IPS-NIHi7 (cell line): ENCODE results near the gene PGLYRP3.
A peak's percentile ranks its signal among the peaks of the same experiment; 100 is the strongest.
"Not testable (repeated sequence)": the region's sequence is repeated elsewhere in the genome, so short reads cannot be mapped to it uniquely, and the experiment has no call there.

ENCODE experiments used
- DNase-seq: peaks from one replicate; pipeline ENCODE4 v3.0.0; 2012; ENCODE audit warnings: mixed read lengths; ENCODE audit errors: extremely low spot score

PGLYRP3 gene

DNA sequence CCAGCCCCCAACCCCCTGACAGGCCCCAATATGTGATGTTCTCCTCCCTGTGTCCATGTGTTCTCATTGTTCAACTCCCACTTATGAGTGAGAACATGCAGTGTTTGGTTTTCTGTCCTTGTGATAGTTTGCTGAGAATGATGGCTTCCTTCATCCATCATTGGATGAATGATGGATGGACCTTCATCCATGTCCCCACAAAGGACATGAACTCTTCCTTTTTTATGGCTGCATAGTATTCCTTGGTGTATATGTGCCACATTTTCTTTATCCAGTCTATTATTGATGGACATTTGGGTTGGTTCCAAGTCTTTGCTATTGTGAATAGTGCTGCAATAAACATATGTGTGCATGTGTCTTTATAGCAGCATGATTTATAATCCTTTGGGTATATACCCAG lies 1.6 kb upstream of the PGLYRP3 start:
- DNase-seq, result not testable (repeated sequence)

DNA sequence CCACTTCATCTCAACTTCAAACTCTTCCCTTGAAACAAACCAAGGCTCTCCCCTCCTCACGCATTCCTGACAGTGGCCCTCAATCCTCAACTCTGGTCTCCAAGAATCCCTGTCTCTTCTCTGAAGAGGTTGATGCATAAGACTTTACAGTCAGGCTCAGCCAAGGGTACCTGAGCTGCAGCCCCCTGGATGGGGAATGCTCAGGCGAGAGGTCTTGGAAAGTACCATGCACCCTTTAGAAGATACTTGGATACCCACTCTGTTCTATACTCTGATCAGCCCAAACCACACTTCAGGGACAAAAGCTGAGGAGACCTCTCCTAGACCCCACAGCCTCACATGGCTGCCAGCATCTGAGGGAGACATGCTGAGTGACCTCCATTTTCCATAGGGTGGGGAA lies 536 bp upstream of the PGLYRP3 start:
- DNase-seq, result no peak

DNA sequence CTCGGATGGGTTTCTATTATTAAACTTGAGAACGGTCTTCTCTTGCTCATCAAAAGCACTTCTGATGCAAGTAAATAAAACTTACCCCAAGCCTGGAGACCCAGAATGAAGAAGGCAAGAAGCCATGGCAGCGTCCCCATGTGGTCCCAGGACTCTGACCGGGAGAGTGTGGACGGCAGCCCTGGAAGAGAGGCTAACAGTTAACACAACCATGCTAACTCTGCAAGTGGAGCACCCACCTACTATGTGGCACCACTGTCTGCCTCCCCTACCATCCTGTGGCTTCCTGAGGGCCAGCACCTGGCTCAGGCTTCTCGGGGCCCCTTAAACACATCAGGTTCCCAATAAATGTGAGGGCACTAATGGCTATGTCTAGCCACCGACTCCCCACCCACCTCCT lies 2.2 kb downstream of the PGLYRP3 start:
- DNase-seq, result no peak

DNA sequence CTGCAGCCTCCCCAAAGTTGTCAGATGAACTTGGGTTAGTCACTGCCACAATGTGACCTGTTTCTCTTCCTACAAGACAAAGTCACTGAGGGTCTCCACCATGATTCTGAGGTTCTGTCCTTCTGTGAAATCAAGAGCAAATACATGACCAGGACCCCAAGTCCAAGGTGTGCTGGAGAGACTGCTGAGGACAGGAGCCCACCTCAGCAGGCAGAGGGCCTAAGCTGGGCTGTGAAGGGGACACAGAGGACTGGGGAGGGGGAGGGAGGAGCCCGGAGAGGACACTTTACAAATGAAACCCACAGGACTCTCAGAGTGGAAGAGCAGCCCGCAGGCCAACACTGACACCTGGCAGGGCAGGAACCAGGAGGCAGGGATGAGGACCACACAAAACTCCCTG lies 3.3 kb downstream of the PGLYRP3 start:
- no peak for DNase-seq

DNA sequence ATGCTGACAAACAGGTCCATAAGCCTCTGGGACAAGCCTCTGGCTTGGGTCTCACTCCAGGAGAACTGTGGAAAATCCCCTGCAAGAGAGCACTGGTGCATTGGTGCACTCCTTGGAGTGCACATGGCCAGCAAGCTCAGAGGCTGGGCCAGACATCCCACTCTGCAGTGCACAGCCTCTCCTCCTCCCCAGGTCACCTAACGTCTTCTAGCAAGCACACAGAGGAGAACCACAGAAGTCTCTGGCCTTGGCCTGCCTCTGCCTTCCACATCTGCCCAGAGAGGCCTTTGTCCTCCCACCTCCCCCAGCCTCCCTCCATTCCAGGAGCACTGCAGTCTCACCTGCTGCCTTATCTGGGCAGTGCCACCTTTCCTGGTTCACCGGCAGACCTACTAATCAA lies 4.2 kb downstream of the PGLYRP3 start:
- no peak for DNase-seq

DNA sequence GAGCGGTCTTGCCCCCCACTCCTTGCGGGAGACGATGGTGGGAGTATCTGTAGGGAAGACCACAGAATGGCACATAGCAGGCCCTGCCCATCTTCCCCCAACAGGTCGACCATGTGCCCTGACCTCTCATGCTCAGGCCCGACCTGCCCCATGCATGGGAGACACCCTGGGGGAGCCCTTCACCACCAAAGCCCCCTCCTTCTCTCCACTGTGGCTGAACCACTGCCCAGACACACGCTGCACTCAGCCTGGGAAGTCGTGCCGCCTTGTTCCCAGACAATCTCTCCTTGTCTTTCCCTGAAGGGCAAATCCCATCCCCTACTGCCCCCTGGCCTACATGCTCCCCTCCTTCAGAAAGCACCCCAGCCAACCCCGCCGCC lies 5.5 kb downstream of the PGLYRP3 start:
- no peak for DNase-seq

DNA sequence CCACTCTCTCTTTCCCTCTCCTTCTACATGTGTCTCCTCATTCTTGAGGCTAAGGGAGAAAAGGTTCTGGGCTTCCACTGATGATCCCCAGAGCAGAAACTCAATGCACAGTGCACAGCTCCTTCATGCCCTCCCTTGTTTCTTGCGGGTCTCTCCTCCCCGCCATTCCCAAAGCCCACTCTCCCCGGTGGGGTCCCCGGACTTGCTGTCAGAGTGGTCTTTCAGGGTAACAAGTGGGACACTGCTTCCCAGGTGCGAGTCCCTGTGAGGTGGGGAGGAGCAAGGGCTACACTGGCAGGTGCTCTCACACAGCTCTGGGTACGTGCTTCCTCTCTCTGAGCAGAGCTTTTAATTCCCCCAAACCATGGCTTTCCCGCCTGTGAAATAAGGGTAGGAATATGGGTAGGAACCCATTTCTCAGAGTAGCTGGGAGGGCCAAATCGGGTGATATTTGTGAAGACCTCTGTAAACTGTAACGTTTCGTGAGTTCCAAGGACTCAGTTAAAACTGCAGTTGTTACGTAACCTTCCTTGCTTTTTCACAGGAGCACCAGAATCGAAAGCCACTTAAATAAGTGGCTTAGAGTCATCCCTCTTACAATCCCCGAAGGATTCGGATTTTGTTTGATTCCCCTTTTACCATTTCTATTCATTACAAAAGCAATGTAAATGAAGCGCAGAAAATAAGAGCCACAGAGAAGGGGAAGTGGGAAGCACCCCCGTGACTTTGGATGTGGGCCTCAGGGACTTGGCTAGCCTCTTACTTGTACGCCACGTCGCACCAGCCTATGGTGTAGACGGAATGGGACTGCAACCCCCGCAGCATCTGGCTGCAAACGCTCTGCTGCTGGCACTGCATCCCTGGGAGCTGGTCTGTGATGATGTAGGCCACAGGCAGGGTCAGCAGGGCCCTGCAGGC lies 6.2 kb downstream of the PGLYRP3 start:
- DNase-seq, result no peak

DNA sequence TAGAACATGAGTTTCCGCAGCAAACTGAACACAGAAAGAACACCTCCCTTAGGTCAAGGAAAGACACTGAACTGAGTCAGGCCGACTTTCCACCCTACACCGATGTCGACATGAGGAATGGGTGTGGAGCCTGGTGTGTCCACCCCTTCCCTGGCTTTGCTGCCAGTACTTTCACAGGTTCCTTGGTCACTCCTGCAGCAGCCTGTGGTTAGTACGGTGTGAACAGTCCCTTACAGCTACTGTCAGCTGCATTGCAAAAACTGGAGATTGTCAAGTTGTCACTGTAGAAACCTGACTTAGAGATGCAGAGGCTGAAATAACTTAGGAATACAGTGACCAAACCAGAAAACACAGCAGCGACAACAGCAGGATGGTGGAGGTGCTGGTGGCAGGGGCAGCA lies 7.1 kb downstream of the PGLYRP3 start:
- DNase-seq, result no peak

DNA sequence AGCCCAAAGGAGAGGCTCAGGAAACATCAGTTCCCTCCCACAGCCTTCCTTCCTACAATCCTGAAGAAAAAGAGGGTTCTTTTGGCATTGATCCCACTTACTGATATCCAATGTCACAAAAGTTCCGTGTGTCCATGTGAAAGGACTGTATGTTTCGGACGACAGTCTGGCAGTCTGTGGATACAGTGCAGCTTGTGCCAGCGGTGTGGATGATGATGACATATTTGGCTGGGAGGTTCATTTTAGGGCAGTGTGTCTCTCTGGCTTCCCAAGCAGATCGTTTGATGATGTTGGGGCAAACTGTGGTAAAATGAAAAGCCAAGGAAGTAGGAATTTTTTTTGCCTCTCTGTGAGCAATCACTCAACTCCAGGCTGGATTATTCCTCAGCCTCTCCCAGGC lies 10.4 kb downstream of the PGLYRP3 start:
- no peak for DNase-seq

DNA sequence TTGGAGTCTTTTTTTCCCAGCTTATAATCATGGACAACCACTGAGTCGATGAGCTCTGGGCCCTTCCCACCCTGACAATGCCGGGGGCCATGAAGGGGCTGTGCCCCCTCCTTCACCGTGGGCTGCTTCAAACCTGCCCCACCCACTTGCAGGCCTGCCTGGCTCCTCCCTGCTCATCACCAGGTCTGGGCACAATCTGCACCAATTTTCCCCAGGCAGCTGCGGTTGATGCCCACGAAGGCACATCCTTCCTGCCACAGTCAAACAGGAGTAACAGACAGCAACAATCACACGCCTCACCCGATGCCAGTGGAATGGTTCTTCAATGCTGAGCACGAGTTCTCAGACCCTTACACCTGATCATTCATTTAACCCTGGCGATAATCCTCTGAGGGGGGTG lies 18.9 kb downstream of the PGLYRP3 start:
- DNase-seq, result no peak

DNA sequence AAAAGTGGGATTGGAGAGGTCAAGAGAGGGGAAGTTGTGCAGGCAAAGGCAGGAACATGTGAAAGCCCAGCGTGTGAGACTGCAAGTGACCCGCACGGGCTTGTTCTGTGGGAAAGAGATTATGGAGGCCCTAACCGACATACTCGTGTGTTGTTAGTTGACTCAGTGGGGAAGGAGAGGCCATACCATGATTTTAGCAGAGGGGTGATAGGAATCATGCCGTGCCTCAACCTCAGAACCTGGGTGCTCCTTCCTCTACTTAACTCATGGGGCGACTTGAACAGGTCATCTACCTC lies 19.3 kb downstream of the PGLYRP3 start:
- DNase-seq, result no peak

DNA sequence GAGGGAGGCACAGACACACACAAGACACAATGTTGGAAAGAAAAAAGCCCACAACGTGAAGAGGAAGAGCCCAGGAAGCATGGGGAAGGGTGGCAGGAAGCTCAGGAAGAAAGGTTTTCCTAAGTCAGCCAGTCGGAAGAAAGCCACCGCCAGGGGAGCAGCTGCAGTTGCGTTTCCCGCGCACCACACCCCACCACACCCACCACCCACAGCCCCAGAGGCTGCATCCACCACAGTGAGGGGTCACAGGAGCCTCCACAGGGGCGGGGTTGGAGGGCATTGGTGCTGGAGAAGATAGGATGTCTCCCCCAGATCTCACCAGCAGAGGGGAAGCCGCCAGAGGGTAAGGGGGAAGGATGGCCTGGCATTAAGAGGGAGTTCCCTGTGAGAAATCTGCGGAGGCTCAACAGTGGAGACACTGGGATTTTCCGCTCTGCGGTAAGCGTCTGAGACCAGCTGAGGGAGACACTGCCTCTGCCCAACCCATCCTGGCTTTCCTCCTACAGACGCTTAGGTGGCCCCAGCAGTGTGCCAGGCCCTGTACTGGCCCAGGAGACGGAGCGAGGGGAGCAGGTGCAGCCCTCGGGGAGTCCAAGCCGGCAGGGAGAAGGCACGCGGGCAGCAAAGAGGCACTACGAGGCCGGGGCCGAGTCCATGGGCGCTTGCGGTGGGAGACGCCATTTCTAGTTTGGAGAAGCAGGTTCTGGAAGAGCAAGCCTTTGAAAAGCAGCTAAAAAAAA lies 19.8 kb downstream of the PGLYRP3 start:
- peak; percentile 47 for DNase-seq

DNA sequence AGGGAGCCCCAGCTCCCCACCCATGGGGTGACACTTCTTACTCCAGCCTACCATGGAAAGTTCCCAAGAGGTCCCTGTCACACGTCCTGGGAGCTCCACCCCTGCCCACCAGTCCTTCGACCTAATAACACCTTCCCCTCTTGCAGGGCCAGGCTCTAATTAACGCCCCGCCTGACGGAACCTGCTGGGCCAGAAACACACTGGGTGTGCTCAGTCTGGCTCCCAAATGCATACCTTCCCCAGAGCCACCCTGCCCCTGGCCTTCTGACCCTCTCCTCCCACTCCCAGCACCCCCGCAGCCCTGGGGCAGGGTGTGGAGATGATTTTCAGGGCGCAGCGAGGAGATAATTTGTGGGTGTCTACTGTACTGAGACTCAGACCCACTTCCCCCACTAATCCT lies 20.6 kb downstream of the PGLYRP3 start:
- DNase-seq, result no peak

DNA sequence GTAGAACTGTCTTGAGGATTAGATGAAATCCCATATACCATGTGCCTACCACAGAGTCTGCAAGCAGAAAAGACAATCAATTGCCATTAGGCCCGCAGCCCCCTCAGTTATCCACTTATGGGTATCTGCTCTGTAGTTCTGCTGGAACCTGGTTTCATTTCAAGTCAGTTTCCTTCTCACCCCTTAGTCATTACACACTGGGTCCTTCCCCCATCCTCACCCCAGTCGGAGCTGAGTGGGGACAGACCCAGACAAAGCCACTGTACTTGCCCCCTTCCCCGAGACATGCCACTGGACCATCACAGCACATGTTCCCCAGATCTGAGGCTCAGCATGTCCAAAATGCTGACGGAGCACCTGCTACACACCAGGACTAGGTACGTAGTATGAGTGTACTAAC lies 21.2 kb downstream of the PGLYRP3 start:
- no peak for DNase-seq

DNA sequence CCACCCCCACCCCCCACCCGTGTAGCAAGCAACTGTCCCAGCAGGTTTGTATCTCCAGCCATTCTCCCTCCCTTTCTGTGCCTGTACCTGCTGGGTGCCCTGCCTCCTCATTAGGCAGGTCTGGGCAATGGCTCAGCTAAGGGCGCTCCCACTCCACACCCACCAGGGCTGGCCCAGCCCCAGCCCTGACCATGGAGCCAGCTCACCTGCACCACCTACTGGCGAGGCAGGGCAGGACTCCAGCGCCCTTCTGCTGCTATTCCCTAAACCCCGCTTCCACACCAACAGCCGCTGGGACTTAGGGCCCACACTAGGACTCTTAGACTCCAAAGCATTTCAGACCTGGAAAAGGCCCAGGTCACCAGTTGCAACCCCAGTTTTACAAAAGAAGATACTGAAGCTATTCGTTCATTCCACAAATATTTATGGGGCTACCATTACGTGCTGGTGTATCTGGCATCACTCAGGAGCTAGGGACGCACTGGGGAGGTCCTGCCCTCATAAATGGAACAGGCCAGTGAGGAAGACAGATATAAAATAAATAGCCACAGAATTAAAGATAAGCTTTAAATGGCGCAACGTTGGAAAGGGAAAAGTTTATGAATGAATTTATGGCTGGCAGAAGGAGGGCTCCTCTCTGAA lies 24.0 kb downstream of the PGLYRP3 start:
- peak; percentile 89 for DNase-seq

DNA sequence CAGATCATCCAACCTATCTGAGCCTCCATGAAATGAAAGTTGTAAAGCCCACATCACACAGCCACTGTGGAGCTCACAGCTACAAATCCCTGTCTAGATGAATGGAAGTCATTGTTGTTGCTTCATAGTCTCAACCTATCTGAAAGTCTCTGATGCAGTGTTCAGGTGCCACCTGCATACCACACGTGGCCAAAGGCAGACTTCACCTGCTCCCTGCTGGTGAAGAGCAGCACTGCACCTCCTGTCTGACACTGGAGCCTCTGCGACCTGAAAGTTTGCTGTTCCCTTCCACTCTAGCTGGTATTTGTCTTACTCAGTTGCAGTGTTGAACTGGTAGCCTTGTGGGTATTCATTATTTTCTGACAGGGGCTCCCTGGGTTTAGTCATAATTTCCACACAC lies 34.9 kb downstream of the PGLYRP3 start:
- DNase-seq, result peak; percentile 79

DNA sequence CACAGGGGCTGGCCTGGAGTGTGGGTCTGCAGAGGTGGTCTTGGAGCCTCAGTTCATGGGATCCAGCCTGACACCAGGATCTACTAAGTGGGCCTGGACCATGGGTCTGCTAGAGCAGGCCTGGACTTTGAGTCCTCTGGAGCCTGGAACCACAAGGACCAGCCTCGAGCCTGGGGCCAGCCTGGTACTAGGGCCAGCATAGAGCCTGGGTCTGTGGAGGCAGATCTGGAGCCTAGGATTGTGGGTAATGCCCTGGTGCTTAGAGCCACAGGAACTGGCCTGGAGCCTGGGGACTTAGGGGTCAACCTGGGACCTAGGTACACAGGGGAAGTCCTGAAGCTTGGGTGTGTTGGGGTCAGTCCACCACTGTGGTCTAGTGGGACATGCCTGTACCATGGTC lies 40.6 kb downstream of the PGLYRP3 start:
- no peak for DNase-seq

DNA sequence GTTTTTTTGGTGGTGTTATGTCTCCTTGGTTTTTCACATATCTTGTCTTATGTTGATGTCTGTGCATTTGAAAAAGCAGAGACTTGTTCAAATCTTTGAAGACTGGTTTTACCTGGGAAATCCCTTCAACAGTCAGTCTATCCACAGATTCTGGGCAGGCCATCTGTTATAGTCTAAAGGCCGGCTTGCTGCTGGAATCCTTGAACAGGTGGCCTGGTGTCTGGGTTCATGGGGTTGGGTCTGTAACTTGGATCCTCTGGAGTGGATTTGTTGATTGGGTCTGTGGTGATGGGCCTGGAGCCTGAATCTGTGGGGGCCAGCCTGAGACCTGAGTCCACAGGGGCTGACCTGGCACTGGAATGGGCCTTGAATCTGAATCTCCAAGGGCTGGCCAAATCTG lies 41.0 kb downstream of the PGLYRP3 start:
- no peak for DNase-seq

DNA sequence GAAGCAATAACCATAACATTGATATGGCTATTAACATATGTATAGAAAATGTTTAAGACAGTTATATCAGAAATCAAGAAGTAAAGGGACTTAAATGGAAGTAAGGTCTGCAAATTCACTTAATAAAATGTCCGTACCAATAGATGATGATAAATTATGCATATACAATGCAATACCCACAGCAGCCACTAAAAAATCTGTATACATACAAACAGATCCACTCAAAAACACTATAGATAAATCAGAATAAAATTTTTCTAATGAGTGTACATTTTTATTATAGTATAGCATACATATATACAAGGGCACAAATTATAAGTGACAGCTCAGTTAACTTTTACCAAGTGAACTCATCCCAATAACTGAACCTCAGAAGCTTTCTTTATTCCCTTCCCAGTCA lies 47.3 kb downstream of the PGLYRP3 start:
- no peak for DNase-seq

DNA sequence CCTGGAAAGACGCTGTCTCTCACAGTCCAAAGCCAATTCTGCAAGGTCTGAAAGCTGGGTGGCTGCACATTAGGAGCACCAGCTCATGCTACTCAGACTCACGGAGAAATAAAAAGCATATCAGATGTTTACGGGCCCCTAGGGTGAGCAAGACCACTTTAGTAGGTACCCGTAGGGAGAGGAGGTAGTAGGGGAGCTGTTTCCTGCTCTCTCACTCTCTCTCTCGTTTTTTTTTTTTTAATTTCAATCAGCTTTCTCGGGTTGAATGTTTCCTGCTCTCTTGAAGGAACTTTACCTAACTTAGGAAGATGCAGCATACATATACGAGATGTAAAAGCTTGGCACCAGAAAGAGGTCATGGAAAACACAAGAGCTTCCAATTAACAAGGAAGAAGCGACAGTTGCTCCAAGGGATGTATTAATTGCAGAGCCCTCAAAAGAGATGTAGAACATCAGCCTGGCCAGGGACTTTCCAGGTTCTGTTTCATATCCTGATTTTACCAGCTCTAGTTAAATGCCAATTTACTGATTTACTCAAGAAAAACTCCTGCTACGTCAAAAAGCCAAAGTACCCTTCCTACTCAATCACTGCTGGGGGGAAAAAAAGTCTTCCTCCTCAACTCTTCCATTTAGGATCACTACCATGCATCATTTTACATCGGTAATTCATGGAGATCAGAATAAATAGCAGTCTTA lies 50.1 kb downstream of the PGLYRP3 start:
- DNase-seq, result no peak

DNA sequence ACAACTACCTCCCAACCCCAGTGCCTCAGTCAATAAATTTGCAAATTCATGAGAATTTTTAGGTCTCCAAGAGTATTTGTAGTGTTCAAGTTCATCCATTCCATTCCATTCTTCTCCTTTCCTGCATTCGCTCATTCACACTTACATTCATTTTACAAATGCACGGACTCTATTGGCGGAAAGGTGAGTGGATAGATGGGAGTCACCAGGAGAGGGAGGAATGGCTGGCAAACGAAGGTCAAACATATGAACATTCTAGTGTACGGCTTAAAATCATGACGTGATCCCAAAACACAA lies 50.7 kb downstream of the PGLYRP3 start:
- DNase-seq, result no peak

DNA sequence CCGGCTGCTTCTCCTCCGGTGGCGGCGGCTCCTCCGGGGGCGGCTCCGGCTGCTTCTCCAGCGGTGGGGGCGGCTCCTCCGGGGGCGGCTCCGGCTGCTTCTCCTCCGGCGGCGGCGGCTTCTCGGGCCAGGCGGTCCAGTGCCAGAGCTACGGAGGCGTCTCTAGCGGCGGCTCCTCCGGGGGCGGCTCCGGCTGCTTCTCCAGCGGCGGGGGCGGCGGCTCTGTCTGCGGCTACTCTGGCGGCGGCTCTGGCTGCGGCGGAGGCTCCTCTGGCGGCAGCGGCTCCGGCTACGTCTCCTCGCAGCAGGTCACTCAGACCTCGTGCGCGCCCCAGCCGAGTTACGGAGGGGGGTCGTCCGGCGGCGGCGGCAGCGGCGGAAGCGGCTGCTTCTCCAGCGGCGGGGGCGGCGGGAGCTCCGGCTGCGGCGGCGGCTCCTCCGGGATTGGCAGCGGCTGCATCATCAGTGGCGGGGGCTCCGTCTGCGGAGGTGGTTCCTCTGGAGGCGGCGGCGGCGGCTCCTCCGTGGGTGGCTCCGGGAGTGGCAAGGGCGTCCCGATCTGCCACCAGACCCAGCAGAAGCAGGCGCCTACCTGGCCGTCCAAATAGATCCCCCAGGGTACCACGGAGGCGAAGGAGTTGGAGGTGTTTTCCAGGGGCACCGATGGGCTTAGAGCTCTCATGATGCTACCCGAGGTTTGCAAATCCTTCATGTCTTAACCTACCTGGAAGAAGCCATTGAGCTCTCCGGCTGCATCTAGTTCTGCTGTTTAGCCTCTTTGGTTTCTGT lies 51.3 kb downstream of the PGLYRP3 start:
- DNase-seq, result peak; percentile 64
